AG09309 (cell line): ENCODE data around the gene HOOK1.

Experiments
- DNase-seq: peaks from one replicate; pipeline ENCODE4 v3.0.0-alpha.2; 2010; ENCODE audit warnings: low read depth
- H3K4me3 ChIP-seq: 2 replicates; pipeline ENCODE4 v1.5.1; 2011; ENCODE audit warnings: mild to moderate bottlenecking, low read depth, low read length, moderate library complexity; ENCODE audit not compliant: control insufficient read depth
- CTCF ChIP-seq: IDR thresholded peaks from 2 replicates; pipeline ENCODE4 v1.5.1; 2011; ENCODE audit warnings: mild to moderate bottlenecking, low read depth, low read length, inconsistent platforms; ENCODE audit not compliant: insufficient read depth, control insufficient read depth; ENCODE audit errors: missing control alignments

The HOOK1 gene

GRCh38 chr1:59814901-59815825 is at the start of gene HOOK1:
HOOK1 (plus strand) TSS chr1:59814949; CDS start chr1:59815118, 169 bp downstream.
- no peak for TF ChIP-seq CTCF

GRCh38 chr1:59765011-59765730 is 49.6 kb upstream of the HOOK1 start:
- DNase-seq = no peak
- TF ChIP-seq CTCF = no peak
- H3K4me3 ChIP-seq = no peak overlapping the region

More at GRCh38 chr1:59814901-59815825, at the start of gene HOOK1:
- no peak within 1 kb of the TSS for H3K4me3 ChIP-seq
- no peak for DNase-seq

- no peak for DNase-seq
- H3K4me3 ChIP-seq = no peak overlapping the region
- TF ChIP-seq CTCF = no peak
Measured at GRCh38 chr1:59766227-59766855, 48.4 kb upstream of the HOOK1 start.

- no peak for DNase-seq
- H3K4me3 ChIP-seq = no peak overlapping the region
- no peak for TF ChIP-seq CTCF
Measured at GRCh38 chr1:59767119-59767518, 47.6 kb upstream of the HOOK1 start.

- no peak for DNase-seq
- H3K4me3 ChIP-seq = no peak overlapping the region
- no peak for TF ChIP-seq CTCF
Measured at GRCh38 chr1:59768792-59769735, 45.7 kb upstream of the HOOK1 start.
